Stimulated activated CD4-positive, alpha-beta T cell treated with anti-CD3 and anti-CD28 coated beads, Interleukin-1b, Interleukin-23, amount 100 ng/mL, for 1 hour (primary cell): ENCODE results near the gene MEA1.

Experiments used
- DNase-seq, 2 donors: peaks; one replicate each; pipeline ENCODE4 v3.0.0-alpha.2; 2020; ENCODE audit warnings: low read depth in 2 of 2

Gene MEA1

GRCh38 chr6:42970871-42971612 is 42.7 kb downstream of the MEA1 start:
- no peak for DNase-seq

DNA sequence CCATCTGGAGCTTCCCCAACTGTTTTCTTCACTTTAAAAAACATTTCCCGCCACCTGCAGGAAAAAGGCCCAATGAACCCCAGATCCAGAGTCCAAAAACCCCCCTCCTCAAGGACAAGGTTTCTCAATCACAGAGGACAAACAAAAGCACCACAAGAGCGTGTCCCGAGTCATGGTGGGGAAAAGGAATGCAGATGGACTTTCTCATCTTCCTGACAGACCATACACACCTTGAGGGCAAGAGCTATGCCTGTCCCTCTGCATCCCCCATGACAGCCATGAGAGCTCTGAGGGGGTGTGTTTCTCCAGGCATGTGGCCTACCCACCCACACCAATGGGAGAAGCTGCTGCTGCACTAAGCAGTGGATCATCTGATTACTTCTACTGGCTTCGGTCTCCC is 43.8 kb downstream of the MEA1 start:
- no peak for DNase-seq

DNA sequence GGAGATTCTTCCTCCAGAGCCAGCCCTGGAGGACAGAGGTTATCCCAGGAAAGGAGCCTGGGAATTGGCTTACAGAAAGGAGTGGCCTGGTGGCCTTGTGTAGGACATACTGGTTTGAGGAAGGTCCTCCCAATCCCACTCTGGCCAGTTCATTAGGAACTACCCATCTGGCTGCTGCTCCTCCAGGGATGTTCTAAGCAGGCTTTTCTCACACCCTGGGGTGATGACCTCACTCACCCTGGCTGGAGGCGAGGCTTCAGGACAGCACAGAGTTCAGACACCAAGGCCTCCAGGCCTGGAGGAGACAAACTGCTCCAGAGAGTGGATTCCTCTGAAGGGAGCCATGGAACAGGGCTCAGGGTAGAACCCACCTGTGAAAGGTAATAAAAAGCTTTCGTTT is 44.3 kb downstream of the MEA1 start:
- no peak for DNase-seq

DNA sequence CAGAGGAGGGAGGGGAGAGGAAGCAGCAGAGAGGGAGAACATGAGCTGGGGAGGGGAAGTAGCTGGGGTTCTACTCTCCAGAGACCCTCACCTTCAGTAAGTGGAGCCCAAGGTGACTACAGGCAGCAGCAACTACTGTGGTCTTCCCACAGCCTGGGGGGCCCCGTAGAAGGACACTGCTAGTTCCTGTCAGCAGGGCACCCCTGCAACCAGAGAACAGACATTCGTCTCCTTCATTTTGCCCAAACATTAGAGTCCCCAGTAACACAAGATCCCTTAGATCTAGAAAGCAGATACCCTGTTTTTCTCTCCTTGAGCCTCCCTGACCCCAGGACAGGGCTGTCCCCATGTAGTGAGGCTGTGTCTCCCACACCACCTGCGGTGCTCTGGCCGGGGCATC is 45.0 kb downstream of the MEA1 start:
- DNase-seq, result no peak

DNA sequence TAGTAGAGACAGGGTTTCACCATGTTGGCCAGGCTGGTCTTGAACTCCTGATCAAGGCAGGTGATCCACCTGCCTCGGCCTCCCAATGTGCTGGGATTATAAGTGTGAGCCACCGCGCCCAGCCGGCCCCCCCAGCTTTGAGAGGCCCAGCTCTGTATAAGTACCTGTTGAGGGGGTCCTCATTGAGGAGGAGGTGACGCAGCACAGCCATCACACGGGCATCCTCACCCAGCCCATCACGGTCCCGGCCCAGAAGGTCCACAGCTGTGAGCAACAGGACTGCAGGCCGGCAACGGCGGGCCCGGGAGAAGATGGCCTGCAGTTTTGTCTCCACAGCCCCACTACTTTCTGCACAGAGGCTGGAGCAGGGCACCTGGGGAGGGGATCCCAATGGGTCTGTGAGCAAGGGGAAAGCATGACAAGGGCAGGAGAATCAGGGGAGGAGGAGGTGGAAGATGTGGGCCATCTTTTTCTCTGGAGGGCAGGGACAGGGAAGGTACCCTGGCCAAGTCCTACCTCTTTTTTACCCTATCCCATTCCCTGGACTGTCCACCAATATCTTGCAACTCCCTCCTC is 45.5 kb downstream of the MEA1 start:
- no peak for DNase-seq

DNA sequence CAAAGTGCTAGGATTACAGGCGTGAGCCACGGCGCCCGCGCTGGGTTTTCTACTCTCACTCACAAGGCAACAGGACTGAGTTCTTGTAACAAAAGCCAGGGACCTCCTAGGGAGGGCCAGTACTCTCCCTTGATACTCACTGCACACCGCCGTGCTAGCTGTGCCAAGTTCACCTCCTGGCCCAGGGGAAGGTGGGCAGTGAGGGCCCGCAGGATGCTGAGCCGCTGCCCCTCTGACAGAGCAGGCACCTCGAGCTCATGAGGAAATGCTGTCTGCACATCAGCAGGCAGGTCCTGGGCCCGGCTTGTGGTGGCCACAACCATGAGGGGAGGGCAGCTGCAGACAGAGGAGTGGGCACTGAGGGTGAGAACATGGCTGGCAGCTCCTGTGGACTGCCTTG is 46.5 kb downstream of the MEA1 start:
- DNase-seq, result no peak

- no peak for DNase-seq
These were observed 47.2 kb downstream of the MEA1 start for GRCh38 chr6:42966571-42966970.

- no peak for DNase-seq
These were observed 49.7 kb downstream of the MEA1 start for GRCh38 chr6:42963855-42964605.

- no peak for DNase-seq
These were observed 50.4 kb downstream of the MEA1 start for GRCh38 chr6:42963179-42963854.

DNA sequence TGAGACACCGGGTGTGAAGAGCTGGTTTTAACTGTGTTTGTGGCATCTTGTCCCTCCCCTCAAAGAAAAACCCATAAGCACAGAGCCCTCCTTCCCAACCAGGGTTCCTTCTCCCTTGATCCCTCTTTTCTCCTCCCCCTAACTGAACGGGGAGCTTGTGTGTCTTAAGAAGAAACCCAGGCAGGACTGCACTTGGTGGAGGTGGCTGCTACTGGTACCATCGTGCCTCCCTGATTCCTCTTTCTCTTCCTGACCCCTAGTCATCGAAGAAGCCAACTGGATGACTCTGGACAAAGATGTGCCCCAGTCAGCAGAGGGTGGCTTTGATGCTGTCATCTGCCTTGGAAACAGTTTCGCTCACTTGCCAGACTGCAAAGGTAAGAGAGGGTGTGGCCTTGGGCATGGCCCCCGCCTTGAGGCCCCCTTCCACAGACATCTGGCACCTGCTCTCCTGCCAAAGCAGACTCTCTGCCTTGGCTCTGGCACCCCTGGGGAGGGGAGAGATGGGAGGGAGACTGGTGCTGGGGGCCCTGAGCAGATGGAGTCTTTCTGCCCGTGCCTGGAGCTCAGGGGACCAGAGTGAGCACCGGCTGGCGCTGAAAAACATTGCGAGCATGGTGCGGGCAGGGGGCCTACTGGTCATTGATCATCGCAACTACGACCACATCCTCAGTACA is 51.1 kb downstream of the MEA1 start:
- DNase-seq, result no peak

GRCh38 chr6:42962096-42962495 is 51.6 kb downstream of the MEA1 start:
- no peak for DNase-seq
